Spleen (tissue), 7 donors: Measurements from ENCODE around the gene SLC9A4.

Experiments used
- POLR2A ChIP-seq, 3 donors: fragments of 450-650 bp; IDR thresholded peaks; one replicate each; pipeline ENCODE4 v1.5.1; 2017; ENCODE audit warnings: antibody characterized with exemption in 3 of 3, mild to moderate bottlenecking in 1 of 3
- POLR2AphosphoS5 ChIP-seq, 3 donors: sonication (generic); formaldehyde crosslinking; IDR thresholded peaks; one replicate each; pipeline ENCODE4 v1.5.1; 2017; ENCODE audit warnings: antibody characterized with exemption in 3 of 3
- TF ChIP-seq, protein P1 (sequence below), 11 experiments: fragments of 200-600 bp in 7 of 11; fragments of 450-650 bp in 4 of 11; sonication (generic) in 4 of 11; IDR thresholded peaks in 8 of 11; conservative IDR thresholded peaks in 3 of 11; 1 replicate in 7 of 11; 2 replicates in 4 of 11; pipeline versions ENCODE4 v1.4.0 to v1.8.0; 2016 to 2021; ENCODE audit warnings: antibody characterized with exemption in 11 of 11, inconsistent platforms in 4 of 11, mild to moderate bottlenecking in 1 of 11
- donor health status: DM: no; HTN: no; CAD: no; lungs with moderate emphysema.
- donor health status: DM: no; HTN: no; CAD: no.
- donor health status: DM: no; HTN: no; CAD: no.

DNA sequence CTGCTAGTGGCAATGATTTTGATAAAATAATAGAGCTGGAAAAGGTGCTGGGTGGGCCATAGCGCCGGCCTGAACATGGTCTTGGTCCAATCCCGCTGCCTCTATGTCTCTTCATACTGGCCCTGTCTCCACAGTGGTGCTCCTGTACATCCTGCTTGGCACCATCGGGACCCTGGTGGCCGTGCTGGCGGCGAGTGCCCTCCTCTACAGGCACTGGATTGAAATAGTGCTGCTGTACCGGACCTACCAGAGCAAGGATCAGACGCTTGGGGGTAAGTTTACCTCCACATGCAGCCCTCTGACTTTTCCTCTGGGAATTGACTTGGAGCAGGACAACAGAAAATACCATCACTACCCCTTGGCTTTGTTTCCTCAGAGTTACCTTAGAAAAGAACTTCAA lies 26.1 kb upstream of the SLC9A4 start:
- TF ChIP-seq POLR2AphosphoS5 (IDR thresholded peaks at IDR 0.05) (no peak), POLR2A (IDR thresholded peaks at IDR 0.05) (no peak)
- TF ChIP-seq, protein P1, sequence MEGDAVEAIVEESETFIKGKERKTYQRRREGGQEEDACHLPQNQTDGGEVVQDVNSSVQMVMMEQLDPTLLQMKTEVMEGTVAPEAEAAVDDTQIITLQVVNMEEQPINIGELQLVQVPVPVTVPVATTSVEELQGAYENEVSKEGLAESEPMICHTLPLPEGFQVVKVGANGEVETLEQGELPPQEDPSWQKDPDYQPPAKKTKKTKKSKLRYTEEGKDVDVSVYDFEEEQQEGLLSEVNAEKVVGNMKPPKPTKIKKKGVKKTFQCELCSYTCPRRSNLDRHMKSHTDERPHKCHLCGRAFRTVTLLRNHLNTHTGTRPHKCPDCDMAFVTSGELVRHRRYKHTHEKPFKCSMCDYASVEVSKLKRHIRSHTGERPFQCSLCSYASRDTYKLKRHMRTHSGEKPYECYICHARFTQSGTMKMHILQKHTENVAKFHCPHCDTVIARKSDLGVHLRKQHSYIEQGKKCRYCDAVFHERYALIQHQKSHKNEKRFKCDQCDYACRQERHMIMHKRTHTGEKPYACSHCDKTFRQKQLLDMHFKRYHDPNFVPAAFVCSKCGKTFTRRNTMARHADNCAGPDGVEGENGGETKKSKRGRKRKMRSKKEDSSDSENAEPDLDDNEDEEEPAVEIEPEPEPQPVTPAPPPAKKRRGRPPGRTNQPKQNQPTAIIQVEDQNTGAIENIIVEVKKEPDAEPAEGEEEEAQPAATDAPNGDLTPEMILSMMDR (IDR thresholded peaks at IDR 0.05 in 8 of 11, conservative IDR thresholded peaks at IDR 0.05 in 3 of 11) = no peak
